GM12878 (cell line): ENCODE measurements around the gene RRP15. TPM values are rescaled to one million over a fixed set of nuclear protein-coding genes. Genes with fewer than 3 reads are reported as not detected.

ENCODE experiments used
- ATAC-seq: fragments of 200-7000 bp; cut with Tn5 transposase; 3 replicates; pipeline ENCODE4 v1.9.1; 2020; ENCODE audit warnings: mild to moderate bottlenecking, moderate library complexity
- BruUV-seq: library from RNA; stranded (reverse); fragments of 400-500 nt; replicated peaks from 2 replicates; lab custom pipeline; 2021; lab: Mats Ljungman, UMichigan
- CTCF ChIA-PET: fragments of 300-600 bp; sonication (Branson Sonifier 250); formaldehyde crosslinking; extraction: SDS; loops from one replicate; lab custom pipeline; 2021; ENCODE audit warnings: inconsistent platforms; lab: Yijun Ruan, JAX
- POLR2A ChIA-PET: fragments of 350-600 bp; formaldehyde crosslinking; extraction: SDS; loops from one replicate; lab custom pipeline; 2021; ENCODE audit warnings: inconsistent platforms; lab: Charles Lee
- RAD21 ChIA-PET: fragments of 300-600 bp; sonication (Branson Sonifier 250); formaldehyde crosslinking; loops from one replicate; lab custom pipeline; 2023; ENCODE audit warnings: antibody characterized with exemption; ENCODE audit not compliant: unreplicated experiment; lab: Charles Lee
- SMC1A ChIA-PET: fragments of 300-600 bp; sonication (Branson Sonifier 250); formaldehyde crosslinking; loops from one replicate; lab custom pipeline; 2023; ENCODE audit not compliant: unreplicated experiment, uncharacterized antibody; lab: Charles Lee
- DNase-seq: peaks from one replicate; pipeline ENCODE4 v3.0.0-alpha.2; 2011; ENCODE audit warnings: low read depth, low spot score
- FAIRE-seq: peaks from 3 replicates; lab custom pipeline; 2011; peaks lifted over from hg19 to GRCh38; lab: Jason Lieb, UNC
- H2AFZ ChIP-seq: 2 replicates; pipeline ENCODE4 v1.6.0; 2011; ENCODE audit warnings: low read depth, low read length, control low read depth; ENCODE audit not compliant: control insufficient read depth
- H3K27ac ChIP-seq: 2 replicates; pipeline ENCODE4 v1.5.1; 2011; ENCODE audit warnings: control low read depth; ENCODE audit not compliant: control insufficient read depth, insufficient read depth
- H3K27me3 ChIP-seq, 2 experiments: replicated peaks in 1 of 2; 2 replicates each; pipeline versions ENCODE4 v1.6.0 to v1.6.1; 2011; ENCODE audit warnings: low read length in 1 of 2; ENCODE audit not compliant: control insufficient read depth in 2 of 2, insufficient read depth in 2 of 2
- H3K36me3 ChIP-seq, 2 experiments: 2 replicates each; pipeline ENCODE4 v1.5.1; 2011; ENCODE audit warnings: low read length in 1 of 2; ENCODE audit not compliant: control insufficient read depth in 2 of 2, insufficient read depth in 2 of 2
- H3K4me1 ChIP-seq: 2 replicates; pipeline ENCODE4 v1.6.1; 2011; ENCODE audit warnings: mild to moderate bottlenecking, low read length, moderate library complexity, mixed read lengths; ENCODE audit not compliant: control insufficient read depth, insufficient read depth
- H3K4me2 ChIP-seq: 2 replicates; pipeline ENCODE4 v1.6.0; 2011; ENCODE audit warnings: control low read depth; ENCODE audit not compliant: control insufficient read depth, insufficient read depth
- H3K4me3 ChIP-seq: fragments of 200-600 bp; sonication (generic); 2 replicates; pipeline ENCODE4 v1.5.1; 2016
- H3K79me2 ChIP-seq: 2 replicates; pipeline ENCODE4 v1.6.0; 2011; ENCODE audit warnings: low read length; ENCODE audit not compliant: control insufficient read depth, insufficient read depth
- H3K9ac ChIP-seq: 2 replicates; pipeline ENCODE4 v1.8.0; 2011; ENCODE audit warnings: low read length, control low read depth, mixed read lengths; ENCODE audit not compliant: control insufficient read depth, insufficient read depth
- H3K9me3 ChIP-seq: replicated peaks from 3 replicates; pipeline ENCODE4 v1.5.1; 2011; ENCODE audit warnings: mild to moderate bottlenecking, low read length; ENCODE audit not compliant: control insufficient read depth, insufficient read depth
- H4K20me1 ChIP-seq: 2 replicates; pipeline ENCODE4 v1.6.0; 2011; ENCODE audit not compliant: control insufficient read depth, insufficient read depth
- ASH2L ChIP-seq: fragments of 300-600, 200-600 bp; sonication (generic); IDR thresholded peaks from 2 replicates; pipeline ENCODE4 v1.6.1; 2017; ENCODE audit warnings: low read depth, mild to moderate bottlenecking, borderline replicate concordance
- FOXM1 ChIP-seq: IDR thresholded peaks from 2 replicates; pipeline ENCODE4 v1.6.1; 2012; ENCODE audit warnings: low read depth, mild to moderate bottlenecking, inconsistent platforms, low read length, moderate library complexity
- KLF5 ChIP-seq: fragments of 450-650 bp; IDR thresholded peaks from 2 replicates; pipeline ENCODE4 v1.6.1; 2014; ENCODE audit warnings: mild to moderate bottlenecking; ENCODE audit not compliant: partially characterized antibody
- YY1 ChIP-seq: IDR thresholded peaks from 2 replicates; pipeline ENCODE4 v1.6.1; 2011; ENCODE audit warnings: low read depth, mild to moderate bottlenecking, low read length
- ZNF274 ChIP-seq: IDR thresholded peaks from one replicate; pipeline ENCODE4 v1.8.0; 2011; ENCODE audit not compliant: insufficient read length, insufficient read depth
- WGBS: methylation state at CpG from one replicate; pipeline ENCODE4 v1.1.6; 2016; ENCODE audit warnings: low lambda C conversion rate; ENCODE audit not compliant: insufficient replicate concordance, insufficient coverage; ENCODE audit errors: missing lambda C conversion rate; 5-methylcytosine and 5-hydroxymethylcytosine counted together
- in situ Hi-C: fragments of 300-500 bp; cut with MboI; formaldehyde crosslinking; loops from 9 replicates; pipeline ENCODE4 v1.14.3; 2018; ENCODE audit warnings: mixed read lengths
- intact Hi-C: fragments of 100-400 bp; cut with micrococcal nuclease; formaldehyde crosslinking; loops from one replicate; pipeline ENCODE4 v1.14.2; 2022; ENCODE audit not compliant: unreplicated experiment
- polyA plus RNA-seq, 11 experiments: library from polyadenylated mRNA; depleted of rRNA in 4 of 11; unstranded in 6 of 11; stranded (reverse) in 5 of 11; fragments of >200 nt; fragmentation: Nextera tagmentation in 4 of 11; fragmentation: Illumina TruSeq in 1 of 11; extraction: Ambion mirVana in 4 of 11; extraction: Trizol in 1 of 11; gene quantifications; 1 replicate in 1 of 11; 2 replicates in 10 of 11; pipeline versions ENCODE4 v1.2.1 to v1.2.3, GENCODE V29; 2011 to 2016; ENCODE audit warnings: inconsistent platforms in 2 of 11, missing spikeins in 2 of 11, low read depth in 1 of 11
- total RNA-seq, 4 experiments: library from RNA; depleted of rRNA in 3 of 4; stranded (reverse); fragments of >200 nt in 3 of 4; fragmentation: Illumina TruSeq in 1 of 4; extraction: Trizol in 1 of 4; gene quantifications; 2 replicates each; pipeline versions ENCODE4 v1.2.1 to v1.2.3, GENCODE V29; 2013 to 2021
- TF ChIP-seq, protein P1 (sequence below): fragments of 450-650 bp; IDR thresholded peaks from 2 replicates; pipeline ENCODE4 v1.6.1; 2017; ENCODE audit warnings: mild to moderate bottlenecking
- TF ChIP-seq, protein P2 (sequence below): fragments of 450-650 bp; conservative IDR thresholded peaks from 2 replicates; pipeline ENCODE4 v1.6.1; 2017; ENCODE audit warnings: mild to moderate bottlenecking, moderate library complexity

Gene RRP15
- total and polyA plus RNA-seq, 10 of the 15 experiments (the other 5 are each of a cell fraction or from before 2014, with no cell fraction given), result 5.6 to 37.8 (median 19.1) TPM

- Histone ChIP-seq H4K20me1 (no peaks in the 10 kb centered on the region), H3K27me3 (no peaks in the 10 kb centered on the region), H3K4me1 (no peaks in the 10 kb centered on the region), H3K36me3 (no peaks in the 10 kb centered on the region), H2AFZ (no peak overlapping the region), H3K4me2 (no peak overlapping the region), H3K79me2 (no peaks in the 10 kb centered on the region), H3K9ac (no peak overlapping the region), H3K9me3 (no peaks in the 10 kb centered on the region), H3K27ac (no peak overlapping the region), H3K4me3 (no peak overlapping the region)
- POLR2A ChIA-PET, result no interaction called here
- intact Hi-C loops (loop anchor here (10.0 kb wide), 1 partner anchor 257 kb away; no protein-coding TSS in a partner anchor), in situ Hi-C loops (no loop called here)
- DNase-seq (no peak), FAIRE-seq (no peak), ATAC-seq (no peak)
- no TSS peak for BruUV-seq
- WGBS, result 0% methylated on average over 1 of the region's 1 CpG
- RAD21 ChIA-PET, result no interaction called here
- no peak for TF ChIP-seq FOXM1
- no peak for TF ChIP-seq ASH2L
- TF ChIP-seq YY1, result no peak
- no peak for TF ChIP-seq KLF5
- TF ChIP-seq, protein P1, sequence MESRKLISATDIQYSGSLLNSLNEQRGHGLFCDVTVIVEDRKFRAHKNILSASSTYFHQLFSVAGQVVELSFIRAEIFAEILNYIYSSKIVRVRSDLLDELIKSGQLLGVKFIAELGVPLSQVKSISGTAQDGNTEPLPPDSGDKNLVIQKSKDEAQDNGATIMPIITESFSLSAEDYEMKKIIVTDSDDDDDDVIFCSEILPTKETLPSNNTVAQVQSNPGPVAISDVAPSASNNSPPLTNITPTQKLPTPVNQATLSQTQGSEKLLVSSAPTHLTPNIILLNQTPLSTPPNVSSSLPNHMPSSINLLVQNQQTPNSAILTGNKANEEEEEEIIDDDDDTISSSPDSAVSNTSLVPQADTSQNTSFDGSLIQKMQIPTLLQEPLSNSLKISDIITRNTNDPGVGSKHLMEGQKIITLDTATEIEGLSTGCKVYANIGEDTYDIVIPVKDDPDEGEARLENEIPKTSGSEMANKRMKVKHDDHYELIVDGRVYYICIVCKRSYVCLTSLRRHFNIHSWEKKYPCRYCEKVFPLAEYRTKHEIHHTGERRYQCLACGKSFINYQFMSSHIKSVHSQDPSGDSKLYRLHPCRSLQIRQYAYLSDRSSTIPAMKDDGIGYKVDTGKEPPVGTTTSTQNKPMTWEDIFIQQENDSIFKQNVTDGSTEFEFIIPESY, result no peak
- TF ChIP-seq, protein P2, sequence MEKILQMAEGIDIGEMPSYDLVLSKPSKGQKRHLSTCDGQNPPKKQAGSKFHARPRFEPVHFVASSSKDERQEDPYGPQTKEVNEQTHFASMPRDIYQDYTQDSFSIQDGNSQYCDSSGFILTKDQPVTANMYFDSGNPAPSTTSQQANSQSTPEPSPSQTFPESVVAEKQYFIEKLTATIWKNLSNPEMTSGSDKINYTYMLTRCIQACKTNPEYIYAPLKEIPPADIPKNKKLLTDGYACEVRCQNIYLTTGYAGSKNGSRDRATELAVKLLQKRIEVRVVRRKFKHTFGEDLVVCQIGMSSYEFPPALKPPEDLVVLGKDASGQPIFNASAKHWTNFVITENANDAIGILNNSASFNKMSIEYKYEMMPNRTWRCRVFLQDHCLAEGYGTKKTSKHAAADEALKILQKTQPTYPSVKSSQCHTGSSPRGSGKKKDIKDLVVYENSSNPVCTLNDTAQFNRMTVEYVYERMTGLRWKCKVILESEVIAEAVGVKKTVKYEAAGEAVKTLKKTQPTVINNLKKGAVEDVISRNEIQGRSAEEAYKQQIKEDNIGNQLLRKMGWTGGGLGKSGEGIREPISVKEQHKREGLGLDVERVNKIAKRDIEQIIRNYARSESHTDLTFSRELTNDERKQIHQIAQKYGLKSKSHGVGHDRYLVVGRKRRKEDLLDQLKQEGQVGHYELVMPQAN, result no peak
- TF ChIP-seq ZNF274, result no peak
- SMC1A ChIA-PET, result interaction anchor here (0.8 to 1.5 kb wide), 3 partner anchors 9 to 663 kb away, joined by 3 read pairs; no protein-coding TSS in a partner anchor
- CTCF ChIA-PET, result interaction anchor here (0.9 kb wide), 1 partner anchor 9 kb away, joined by 4 read pairs; no protein-coding TSS in a partner anchor
These were observed 27.7 kb upstream of the RRP15 start for GRCh38 chr1:218257371-218257770.
